HL-60 (cell line): ENCODE measurements around the gene MRGPRX2.
A peak's percentile ranks its signal among the peaks of the same experiment; 100 is the strongest.

Source experiments
- DNase-seq, 2 experiments: peaks; one replicate each; pipeline ENCODE4 v3.0.0-alpha.2; 2010 to 2020; ENCODE audit warnings: low read depth in 1 of 2, low spot score in 1 of 2
- H3K27ac ChIP-seq: fragments of 250-450 bp; sonication (Bioruptor Pico); replicated peaks from 2 replicates; pipeline ENCODE4 v1.5.1; 2020; ENCODE audit warnings: mild to moderate bottlenecking, moderate library complexity
- H3K27me3 ChIP-seq: fragments of 250-450 bp; sonication (Bioruptor Pico); 2 replicates; pipeline ENCODE4 v1.5.1; 2021; ENCODE audit warnings: mild to moderate bottlenecking, moderate library complexity; ENCODE audit not compliant: insufficient read depth, poor library complexity, severe bottlenecking
- H3K4me3 ChIP-seq: replicated peaks from 2 replicates; pipeline ENCODE4 v1.5.1; 2011; ENCODE audit warnings: mild to moderate bottlenecking, control low read depth, low read length; ENCODE audit not compliant: insufficient read depth
- GABPA ChIP-seq: IDR thresholded peaks from 2 replicates; pipeline ENCODE4 v1.6.1; 2012; ENCODE audit warnings: low read depth
- POLR2AphosphoS5 ChIP-seq: IDR thresholded peaks from 2 replicates; pipeline ENCODE4 v1.6.1; 2012; ENCODE audit warnings: low read depth
- SPI1 ChIP-seq: IDR thresholded peaks from 2 replicates; pipeline ENCODE4 v1.6.1; 2012; ENCODE audit warnings: low read depth, mild to moderate bottlenecking, borderline replicate concordance
- TF ChIP-seq, protein P1 (sequence below): IDR thresholded peaks from one replicate; pipeline ENCODE4 v1.5.1; 2011; ENCODE audit warnings: low read length, control low read depth, inconsistent platforms; ENCODE audit not compliant: insufficient read depth
- TF ChIP-seq, protein P2 (sequence below): IDR thresholded peaks from 2 replicates; pipeline ENCODE4 v1.6.1; 2012; ENCODE audit warnings: low read depth; ENCODE audit not compliant: insufficient replicate concordance

Gene MRGPRX2

GRCh38 chr11:19077965-19078364 is 17.4 kb upstream of the MRGPRX2 start:
- no peak for DNase-seq

DNA sequence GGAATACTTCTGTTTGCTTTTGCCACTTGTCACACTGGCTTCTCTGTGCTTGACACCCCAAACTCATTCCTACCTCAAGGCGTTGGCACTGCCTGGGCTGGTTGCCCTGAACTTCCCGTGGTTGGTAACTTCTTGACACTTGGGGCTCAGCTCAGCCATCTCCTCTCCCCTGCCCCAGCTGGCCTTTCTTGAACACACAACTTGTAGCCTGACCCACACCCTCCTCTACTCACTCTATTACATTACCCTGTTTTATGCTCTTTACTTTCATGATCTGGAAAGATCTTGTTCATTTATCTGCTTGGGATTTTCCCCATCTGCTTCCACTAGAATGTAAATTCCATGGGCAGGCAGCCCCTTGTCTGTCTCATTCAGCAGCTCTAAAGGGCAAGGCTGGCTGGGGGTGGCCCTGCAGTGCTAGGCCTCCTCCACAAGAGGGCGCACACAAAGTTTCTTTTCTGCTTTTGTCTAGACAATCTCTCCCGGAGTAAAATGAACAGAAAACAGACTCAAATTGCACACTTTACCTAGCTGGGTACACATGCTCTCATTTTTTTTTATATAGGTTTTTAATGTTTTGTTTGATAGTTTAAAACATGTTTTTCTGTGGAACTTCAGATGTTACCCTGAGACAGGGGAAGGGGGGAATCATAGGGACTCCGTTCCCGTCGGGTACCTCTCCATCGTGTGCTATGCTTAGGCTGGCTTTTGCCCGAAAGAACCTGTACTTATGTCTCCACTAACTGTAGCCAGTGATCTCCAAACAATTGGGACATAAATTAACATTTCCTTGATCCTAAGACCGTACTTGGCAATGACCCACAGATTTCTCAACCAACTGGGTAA is 16.4 kb upstream of the MRGPRX2 start:
- H3K27me3 ChIP-seq: peaks cover 4% of the 10 kb centered on the region
- DNase-seq: peak in 1 of 2 experiments; percentile 40
- no peak overlapping the region for H3K27ac ChIP-seq
- no peak overlapping the region for H3K4me3 ChIP-seq
- TF ChIP-seq, protein P1, sequence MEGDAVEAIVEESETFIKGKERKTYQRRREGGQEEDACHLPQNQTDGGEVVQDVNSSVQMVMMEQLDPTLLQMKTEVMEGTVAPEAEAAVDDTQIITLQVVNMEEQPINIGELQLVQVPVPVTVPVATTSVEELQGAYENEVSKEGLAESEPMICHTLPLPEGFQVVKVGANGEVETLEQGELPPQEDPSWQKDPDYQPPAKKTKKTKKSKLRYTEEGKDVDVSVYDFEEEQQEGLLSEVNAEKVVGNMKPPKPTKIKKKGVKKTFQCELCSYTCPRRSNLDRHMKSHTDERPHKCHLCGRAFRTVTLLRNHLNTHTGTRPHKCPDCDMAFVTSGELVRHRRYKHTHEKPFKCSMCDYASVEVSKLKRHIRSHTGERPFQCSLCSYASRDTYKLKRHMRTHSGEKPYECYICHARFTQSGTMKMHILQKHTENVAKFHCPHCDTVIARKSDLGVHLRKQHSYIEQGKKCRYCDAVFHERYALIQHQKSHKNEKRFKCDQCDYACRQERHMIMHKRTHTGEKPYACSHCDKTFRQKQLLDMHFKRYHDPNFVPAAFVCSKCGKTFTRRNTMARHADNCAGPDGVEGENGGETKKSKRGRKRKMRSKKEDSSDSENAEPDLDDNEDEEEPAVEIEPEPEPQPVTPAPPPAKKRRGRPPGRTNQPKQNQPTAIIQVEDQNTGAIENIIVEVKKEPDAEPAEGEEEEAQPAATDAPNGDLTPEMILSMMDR: peak; percentile 93
- no peak for TF ChIP-seq SPI1
- TF ChIP-seq, protein P2, sequence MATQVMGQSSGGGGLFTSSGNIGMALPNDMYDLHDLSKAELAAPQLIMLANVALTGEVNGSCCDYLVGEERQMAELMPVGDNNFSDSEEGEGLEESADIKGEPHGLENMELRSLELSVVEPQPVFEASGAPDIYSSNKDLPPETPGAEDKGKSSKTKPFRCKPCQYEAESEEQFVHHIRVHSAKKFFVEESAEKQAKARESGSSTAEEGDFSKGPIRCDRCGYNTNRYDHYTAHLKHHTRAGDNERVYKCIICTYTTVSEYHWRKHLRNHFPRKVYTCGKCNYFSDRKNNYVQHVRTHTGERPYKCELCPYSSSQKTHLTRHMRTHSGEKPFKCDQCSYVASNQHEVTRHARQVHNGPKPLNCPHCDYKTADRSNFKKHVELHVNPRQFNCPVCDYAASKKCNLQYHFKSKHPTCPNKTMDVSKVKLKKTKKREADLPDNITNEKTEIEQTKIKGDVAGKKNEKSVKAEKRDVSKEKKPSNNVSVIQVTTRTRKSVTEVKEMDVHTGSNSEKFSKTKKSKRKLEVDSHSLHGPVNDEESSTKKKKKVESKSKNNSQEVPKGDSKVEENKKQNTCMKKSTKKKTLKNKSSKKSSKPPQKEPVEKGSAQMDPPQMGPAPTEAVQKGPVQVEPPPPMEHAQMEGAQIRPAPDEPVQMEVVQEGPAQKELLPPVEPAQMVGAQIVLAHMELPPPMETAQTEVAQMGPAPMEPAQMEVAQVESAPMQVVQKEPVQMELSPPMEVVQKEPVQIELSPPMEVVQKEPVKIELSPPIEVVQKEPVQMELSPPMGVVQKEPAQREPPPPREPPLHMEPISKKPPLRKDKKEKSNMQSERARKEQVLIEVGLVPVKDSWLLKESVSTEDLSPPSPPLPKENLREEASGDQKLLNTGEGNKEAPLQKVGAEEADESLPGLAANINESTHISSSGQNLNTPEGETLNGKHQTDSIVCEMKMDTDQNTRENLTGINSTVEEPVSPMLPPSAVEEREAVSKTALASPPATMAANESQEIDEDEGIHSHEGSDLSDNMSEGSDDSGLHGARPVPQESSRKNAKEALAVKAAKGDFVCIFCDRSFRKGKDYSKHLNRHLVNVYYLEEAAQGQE: no peak

More at GRCh38 chr11:19077965-19078364, 17.4 kb upstream of the MRGPRX2 start:
- no peak overlapping the region for H3K27ac ChIP-seq
- peaks cover 4% of the 10 kb centered on the region for H3K27me3 ChIP-seq
- no peak overlapping the region for H3K4me3 ChIP-seq
- no peak for TF ChIP-seq GABPA
- TF ChIP-seq, protein P1: no peak
- no peak for TF ChIP-seq SPI1
- TF ChIP-seq POLR2AphosphoS5: no peak
- TF ChIP-seq, protein P2: no peak

- H3K4me3 ChIP-seq: no peak overlapping the region
- DNase-seq: no peak
- no peaks in the 10 kb centered on the region for H3K27me3 ChIP-seq
- TF ChIP-seq POLR2AphosphoS5: no peak
- TF ChIP-seq, protein P2: no peak
- no peak for TF ChIP-seq GABPA
- TF ChIP-seq, protein P1: no peak
- TF ChIP-seq SPI1: no peak
- no peak overlapping the region for H3K27ac ChIP-seq
Observed at GRCh38 chr11:19075636-19076035, 15.1 kb upstream of the MRGPRX2 start.
